Renal cortical epithelial cell (primary cell): ENCODE data around the gene HMX1. TPM values are rescaled to one million over a fixed set of nuclear protein-coding genes. Genes with fewer than 3 reads are reported as not detected.

Source experiments
- DNase-seq: peaks from one replicate; pipeline ENCODE4 v3.0.0-alpha.2; 2011; ENCODE audit warnings: low read depth
- total RNA-seq: library from RNA; depleted of rRNA; stranded (reverse); fragments of >200 nt; gene quantifications from 2 replicates; pipeline ENCODE4 v1.2.3, GENCODE V29; 2014

HMX1 gene
- total RNA-seq, 1 donor from 2014 or later: not detected

DNA sequence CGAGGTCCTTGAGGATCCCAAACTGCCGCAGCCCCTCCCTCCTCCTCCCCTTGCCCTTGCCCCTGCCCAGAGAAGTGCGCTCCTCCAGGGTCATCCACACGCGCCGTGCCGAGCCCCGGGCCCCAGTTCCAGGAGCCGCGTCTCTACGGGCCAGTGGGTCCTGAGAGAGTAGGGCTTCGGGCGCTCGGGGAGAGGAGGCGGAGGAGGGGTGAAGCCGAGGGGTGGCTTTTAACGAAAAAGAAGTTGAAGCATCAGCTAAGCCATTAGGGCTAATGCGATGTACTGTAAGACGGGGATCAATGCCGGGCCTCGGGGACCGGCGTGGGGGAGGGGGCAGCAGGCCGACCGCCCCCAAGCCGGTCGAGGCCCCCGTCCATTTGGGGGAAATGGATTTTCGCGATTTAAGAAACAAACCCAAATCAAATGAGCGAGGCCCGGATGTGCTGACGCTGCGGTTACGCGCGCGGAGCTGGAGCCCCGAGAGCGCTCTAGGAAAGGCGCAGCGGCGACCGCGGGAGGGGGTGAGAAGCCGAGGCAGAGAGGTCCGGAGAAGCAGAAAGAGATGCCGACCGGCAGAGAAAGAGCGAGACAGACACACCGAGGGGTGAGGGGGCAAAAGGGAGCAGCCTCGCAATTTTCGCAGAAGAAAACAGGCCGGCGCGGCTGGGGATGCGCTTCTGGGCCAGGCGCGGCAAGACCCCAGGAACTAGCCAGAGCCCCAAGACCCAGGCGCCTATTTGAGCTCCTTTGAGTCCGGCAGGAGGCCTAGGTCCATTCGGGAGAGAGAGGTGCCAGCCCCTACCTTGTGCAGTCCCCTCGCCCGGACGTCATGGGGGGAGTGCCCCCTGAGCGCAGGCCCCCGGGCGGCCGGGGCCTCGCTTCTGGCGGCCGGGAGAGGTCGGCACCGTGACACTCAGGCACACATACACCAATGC is 13.6 kb downstream of the HMX1 start:
- no peak for DNase-seq

DNA sequence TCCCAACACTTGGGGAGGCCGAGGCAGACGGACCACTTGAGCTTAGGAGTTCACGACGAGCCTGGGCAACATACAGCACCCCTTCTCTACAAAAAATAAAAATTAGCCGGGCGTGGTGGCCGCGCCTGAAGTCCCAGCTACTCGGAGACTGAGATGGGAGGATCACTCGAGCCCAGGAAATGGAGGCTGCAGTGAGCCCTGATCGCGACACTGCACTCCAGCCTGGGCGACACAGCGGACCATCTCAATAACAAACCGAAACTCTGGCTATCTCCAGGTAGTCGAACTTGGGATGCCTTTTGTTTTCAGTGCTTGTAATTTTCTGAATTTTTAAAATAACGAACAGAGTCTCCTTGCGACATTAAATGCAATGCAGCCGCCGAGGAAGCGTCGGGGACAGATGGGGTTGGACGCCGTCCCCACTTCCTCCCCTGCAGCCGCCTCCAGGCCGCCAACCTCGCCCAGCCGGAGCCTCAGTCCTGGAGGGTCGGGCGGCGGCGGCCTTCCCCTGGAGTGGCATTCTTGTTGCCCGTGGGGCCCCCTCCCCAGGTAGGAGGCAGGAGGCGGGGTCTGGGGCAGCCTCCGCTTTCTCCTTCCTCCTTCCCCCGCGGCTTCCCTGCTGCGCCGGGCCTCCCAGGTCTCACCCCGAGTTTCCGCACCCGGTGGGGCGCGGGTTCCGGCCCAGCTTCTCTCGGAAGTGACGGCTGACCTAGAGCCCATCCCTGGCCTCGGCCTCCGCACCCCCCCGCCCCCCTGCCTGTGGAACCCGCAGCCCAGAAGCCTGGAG is 14.6 kb downstream of the HMX1 start:
- no peak for DNase-seq

DNA sequence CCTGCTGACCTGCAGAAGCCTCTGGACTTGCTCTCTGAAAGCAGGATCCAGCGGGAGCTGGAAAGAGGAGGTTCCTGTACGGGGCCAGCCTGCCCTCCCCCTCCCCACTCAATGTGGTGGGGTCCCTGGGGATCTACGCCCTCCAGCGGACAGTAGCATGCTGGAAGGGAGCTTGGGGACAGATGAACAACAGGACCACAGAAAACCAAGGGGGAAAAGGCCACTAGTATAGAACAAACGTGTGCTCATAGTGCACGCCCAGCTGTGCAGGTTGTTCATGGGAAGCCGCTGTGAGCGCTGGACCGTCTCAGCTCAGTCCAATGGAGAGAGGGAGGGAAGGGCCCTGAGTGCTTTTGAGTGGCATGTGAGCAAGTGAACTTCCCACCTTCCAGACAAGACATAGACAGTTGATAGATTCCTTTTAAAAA is 15.8 kb downstream of the HMX1 start:
- DNase-seq: no peak

DNA sequence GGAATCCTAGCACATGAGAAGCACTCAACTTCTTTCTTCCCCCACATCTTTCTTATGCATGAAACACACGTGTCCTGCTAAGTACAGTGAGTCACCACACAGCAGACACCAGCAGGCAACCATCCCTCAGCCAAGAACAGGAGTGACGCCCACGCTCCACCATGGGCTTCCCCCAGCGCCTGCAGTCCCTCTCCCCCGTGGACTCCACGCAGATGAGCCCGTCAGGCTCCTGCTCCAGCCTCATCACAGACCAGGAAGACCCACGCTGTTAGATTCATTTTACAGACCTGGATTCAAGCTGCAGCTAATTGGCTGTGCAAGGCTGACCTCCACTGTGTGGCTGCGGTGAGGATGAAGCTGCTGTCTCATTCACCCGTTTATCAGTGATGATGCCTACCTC is 16.7 kb downstream of the HMX1 start:
- no peak for DNase-seq

DNA sequence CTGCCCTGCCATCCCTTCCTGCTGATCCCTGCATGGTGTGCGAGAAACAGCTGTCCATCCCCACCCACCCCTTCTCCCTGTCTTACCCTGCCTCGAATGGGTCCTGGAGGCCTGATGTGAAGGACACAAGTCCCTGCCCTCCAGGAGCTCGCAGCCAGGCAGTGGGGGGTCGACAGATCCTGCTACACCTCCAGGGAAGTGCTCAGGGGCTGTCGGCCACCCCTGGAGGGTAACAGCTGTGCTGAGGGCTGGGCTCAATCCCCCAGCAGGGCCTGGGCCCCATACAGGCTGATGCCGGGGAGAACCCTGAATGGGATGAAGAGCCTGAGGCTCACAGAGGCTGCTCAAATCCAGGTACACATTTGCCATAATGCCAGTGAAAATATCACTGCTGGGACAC is 17.6 kb downstream of the HMX1 start:
- DNase-seq: no peak

DNA sequence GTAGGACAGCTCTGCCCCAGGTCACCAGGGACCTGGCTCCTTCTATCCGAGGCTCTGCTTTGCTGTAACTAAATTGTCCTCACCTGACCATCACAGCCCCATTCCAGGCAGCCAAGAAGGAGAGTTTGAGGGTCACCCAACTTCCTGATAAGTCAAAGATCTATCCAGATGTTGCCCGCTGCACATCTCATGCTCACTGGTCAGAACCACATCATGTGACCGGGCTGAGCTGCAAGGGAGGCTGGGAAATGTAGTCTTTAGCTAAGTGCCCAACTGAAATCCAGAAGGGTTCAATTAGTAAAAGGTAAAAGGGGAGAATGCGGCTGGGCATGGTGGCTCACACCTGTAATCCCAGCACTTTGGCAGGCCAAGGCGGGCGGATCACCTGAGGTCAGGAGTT is 18.4 kb downstream of the HMX1 start:
- no peak for DNase-seq

DNA sequence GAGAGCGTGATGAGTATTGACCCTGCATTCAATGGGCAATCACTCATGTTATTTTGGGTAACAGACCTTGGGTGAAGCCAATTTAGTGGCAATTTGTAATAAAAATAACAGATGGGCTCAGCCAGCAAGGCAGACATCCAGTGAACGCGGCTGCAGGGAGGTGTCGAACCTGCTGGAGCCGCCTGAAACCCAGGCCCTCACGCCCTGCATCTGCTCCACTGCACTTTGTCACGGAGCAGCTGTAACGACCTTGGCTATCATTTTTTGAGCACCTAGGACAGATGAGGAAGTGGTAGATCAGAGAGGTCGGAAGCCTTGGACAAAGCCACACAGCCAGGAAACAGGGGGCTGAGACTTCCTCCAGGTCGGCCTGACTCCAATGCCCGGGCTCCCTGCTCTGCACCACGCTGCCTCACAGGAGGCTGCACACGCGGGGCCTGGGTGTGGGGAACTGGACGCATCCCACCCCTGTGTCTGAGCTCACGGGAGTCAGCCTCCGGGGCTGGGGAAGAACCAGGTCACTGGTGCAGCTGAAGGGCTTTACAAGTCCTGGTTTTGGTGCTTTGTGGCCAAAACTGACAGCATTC is 19.4 kb downstream of the HMX1 start:
- DNase-seq: no peak

DNA sequence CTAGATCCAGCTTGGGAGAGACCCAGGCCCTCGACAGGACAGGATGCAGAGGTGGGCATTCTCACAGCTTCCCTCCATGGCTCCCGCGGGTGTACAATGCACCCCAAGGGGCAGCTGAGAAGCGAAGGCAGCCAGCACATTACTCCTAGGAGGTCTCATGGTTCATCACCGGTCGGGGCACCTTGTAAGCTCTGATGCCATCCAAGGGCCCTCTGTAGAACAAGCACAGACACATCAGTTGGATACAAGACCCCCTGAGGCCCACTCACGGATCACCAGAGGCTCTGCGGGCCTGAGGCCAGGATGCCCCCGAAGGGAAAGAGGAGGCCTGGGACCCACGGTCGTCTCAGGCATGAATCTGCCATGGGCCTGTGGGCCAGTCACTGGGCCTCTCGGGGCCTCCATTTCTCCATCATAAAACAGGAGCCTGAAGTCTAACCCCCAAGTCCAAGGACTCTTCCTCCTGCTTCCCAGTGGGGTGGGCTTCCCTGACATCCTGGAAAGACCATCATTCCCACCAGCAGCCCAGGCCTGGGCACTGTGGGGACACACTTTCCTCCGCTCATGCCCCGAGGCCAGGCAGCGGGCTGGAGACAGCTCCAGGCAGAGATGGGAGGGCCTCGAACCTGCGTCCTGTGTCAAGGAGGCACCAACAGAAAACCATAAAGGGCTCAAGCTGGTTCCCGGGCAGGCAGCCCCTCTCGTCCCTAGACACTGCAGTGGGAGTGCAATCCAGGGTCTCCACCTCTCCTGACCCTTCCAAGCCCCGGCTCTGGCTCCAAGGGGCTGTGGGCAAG is 20.1 kb downstream of the HMX1 start:
- no peak for DNase-seq

DNA sequence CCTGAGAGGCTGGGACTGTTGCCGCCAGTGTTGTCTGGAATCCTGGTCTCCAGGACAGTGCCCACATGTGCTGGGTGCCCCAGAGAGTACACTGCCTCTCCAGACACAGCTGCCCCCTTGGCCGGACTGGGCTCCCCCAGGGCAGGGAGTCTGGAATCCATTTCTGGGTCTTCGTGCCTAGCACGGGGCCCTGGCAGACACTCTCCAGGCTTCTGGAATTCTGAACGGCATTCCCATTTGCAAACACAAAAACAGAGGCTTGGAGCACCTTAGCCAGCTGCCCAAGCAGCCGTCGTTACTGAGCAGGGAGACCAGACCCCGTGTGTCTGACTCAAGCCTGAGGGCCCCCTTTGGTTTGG is 20.8 kb downstream of the HMX1 start:
- no peak for DNase-seq

DNA sequence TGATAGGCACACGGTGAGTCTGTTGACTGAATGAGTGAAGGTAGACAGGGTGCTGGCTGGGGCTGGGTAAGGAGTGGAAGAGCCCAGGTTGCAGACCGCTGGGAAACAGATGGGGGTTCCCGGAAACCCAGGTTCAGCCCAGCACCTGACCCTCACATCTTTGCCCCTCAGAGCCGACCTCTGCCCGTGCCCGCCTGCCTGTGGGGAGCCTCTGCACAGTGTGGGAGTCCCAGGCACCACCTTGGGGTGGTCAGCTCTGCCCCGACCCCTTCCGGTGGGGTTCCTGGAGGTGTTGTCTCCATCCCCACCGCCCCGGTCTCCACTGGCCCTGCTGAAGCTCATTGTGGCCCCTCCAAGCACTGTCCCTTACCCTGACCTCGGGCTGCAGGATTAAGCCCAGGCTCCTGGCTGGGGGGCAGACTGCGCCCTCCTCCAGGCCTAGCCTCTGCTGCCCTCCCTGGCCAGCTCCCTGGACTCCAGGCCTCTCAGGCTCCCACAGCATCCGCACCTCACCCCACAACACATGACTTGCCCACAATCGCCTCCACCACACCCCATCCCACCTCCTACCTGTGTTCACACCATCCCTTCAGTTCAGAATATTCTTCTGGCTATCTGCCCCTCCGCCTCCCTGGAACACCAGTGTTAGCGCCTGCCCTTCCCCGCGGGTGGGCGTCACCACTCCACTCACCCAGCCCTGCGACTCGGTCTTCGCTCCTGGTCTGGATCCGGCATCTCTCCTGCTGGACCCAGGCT is 21.4 kb downstream of the HMX1 start:
- no peak for DNase-seq

DNA sequence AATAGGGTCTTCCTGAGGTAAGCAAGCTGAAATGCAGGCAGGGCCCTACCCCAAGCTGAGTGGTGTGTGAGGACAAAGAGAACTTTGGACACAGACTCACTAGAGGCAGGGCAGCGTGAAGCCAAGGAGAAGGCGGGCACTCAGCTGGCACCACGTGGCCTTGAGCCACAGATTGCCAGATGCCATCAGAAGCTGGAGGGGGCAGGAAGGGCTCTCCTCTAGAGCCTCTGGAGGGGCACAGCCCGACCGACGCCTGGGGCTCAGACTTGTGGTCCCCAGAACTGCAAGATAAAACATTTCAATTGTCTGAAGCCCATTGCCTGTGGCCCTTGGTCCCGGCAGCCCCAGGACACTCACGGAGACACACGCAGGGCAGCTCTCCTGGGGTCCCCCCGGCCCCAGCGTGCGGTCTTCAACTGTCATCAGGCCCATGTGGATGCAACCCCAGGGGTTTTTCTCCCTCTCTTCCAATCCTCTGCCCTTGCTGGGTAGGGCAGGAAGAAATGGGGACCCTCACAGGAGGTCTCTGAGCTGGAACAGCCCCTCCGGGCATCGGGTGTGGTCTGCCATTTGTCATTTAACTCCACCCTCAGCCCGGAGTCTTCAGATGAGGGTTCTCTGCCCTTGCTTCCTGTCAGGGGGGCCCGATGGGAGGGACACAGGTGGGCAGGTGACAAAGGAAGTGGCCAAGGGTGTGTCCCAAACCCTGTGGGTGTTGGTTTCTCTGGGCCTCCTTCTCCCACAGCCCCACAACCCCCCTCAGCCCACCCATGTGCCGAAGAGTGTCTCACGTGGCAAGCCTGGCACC is 22.2 kb downstream of the HMX1 start:
- DNase-seq: no peak

DNA sequence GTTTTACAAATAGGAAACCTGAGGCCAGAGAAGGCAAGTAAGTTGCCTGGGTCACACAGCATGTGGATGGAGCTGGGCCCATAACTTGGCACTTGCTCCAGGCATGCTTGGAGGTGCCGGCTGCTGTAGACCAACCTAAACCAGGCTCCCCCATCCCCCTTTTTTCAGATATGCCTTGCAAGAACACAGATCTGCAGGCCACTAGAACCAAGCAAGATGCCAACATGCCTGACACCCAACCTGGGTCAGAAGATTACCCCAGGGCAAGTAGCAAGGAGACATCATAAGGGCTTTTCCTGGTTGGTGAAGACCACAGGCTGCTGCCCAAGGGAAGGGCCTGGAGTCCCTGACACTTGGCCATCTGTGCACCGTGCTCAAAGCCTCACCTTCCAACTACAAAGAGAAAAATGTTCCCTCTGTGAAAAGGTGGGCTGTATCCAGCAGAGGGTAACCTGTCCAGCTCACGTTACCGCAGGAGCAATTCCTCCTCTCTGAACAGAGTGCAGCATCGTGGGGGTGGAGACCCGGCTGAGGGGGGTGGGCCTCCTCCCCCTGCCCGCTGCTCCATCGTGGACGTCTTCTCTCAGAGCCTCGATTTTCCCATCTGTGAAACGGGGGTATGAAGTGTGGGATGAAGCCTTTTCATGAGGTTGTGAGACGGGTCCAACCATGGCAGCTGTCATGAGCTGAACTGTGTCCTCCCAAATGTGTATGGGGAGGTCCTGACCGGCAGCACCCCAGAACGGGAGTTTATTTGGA is 23.0 kb downstream of the HMX1 start:
- no peak for DNase-seq

DNA sequence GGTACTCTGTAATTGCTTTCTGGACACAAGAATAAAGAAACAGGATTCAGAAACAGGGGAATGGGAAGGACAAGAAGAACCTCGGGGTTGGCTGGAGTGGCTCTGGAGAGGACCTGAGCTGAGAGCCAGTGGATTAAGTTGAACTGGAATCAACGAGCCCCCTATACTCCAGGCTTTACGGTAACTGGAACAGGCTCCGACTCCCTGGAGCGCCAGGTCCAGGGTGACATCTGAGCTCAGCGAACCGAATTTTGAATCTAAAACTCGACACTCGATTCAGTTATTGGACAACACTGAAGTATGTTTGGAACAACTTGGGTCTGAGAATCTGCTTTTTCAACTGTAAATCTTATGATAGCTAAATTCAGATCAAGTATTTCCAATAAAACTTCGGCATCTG is 23.9 kb downstream of the HMX1 start:
- no peak for DNase-seq

DNA sequence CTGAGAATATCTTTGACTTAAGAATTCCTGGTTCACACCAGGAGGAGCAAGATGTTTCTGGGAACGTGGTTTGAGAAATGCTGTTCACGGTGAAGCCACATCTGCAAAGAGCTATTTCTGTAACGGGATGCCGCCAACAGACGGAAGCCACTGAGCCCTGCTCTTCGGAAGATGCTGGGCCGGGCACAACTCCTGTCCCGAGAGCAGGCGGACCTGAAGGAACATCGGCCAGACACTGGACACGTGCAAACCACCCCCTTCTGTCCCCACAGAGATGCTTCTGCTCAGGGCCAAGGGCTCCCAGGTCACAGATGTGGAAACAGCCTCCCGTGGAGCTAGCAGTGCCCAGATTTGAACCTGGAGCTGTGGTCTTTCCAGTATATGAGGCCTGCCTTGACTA is 24.3 kb downstream of the HMX1 start:
- DNase-seq: no peak

DNA sequence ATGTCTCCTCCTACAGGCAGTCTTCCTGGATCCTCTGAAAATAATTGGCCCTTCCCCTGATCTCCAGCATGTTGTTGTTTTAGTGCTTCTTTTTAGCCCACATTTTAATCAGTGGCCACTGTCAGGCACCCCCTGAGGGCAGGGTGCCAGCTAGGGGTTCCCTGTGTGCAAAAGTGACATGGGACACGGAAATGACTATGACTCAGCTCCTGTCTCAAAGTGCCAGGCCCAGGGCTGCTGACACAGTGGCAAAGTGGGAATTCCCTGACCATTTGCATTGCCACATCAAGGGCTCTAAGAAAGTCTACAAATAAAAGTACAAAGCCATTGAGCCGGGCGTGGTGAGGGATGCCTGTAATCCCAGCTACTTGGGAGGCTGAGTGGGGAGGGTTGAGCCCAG is 24.8 kb downstream of the HMX1 start:
- DNase-seq: no peak

DNA sequence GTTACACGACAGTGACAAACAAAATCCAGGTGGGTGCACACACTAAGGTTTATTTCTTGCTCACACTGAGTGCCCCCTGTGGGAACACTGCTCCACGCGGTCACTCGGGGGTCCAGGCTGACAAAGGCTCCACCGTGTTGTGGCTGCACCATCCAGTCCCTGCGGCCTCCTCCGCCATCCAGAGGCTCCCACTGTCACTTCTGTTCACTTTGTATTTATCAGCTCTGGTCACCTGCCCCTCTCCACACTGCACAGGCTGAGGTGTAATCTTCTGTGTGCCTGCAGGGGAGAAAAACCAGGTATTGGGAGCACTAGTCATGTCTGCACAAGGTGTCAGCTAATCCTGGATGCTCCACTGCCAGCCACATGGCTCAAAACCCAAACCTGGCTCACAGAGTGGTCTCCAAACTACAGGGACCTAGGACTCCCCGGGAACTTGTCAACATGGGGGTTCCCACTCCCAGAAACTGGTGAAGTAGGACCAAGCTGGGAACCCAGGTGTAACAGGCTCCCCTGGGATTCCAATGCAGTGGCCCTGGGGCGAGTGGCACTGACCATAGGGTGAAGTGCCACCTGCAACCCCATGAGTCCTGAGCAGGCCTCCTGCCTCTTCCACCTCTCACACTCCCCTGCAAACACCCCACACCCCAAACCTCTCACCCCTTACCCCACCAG is 25.5 kb downstream of the HMX1 start:
- DNase-seq: no peak

DNA sequence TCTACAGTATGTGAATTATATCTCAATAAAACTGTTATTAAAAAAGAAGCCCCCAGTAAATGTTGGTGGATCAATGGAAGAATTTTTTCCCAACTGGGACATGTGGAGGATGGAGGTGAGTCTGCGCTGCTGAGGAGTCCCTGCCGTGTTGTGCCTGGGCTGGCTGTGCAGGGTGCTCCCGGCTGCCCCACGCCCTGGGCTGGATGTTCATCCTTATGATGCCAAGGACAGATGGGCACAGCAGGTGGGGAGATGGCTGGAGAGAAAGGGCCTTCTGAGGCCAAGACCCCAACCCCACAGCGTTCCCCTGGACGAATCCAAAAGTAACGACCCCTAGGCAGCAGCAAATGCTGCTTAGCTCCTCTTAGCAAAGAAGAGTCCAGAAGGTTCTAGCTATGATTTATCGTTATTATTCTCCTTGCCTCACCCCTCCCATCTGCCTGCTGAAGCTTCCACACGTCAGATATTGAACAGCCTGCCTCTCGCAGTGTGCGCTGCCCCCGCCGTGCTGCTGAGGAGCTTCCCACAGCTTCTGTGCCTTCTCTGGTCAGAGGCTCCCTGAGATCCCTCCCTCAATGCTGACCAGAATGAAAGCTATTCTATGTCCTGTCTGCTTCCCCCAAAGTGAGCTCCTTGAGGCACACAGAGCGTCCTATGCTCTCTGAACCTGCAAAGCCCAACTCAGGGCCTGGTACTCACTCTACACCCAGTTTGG is 26.5 kb downstream of the HMX1 start:
- DNase-seq: no peak

DNA sequence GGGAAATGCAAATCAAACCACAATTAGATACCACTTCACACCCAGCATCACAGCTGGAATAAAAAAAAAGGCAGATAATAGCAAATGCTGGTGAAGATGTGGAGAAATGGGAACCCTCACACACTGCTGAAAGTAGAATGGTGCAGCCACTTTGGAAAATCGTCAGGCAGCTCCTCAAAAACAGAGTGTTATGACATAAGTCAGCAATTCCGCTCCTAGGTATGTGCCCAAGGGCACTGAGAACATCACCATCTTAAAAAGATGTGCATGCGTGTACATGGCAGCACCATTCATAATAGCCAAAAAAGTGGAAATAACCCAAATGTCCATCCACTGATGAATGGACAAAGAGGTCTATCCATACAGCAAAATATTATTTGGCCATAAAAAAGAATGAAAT is 28.0 kb downstream of the HMX1 start:
- no peak for DNase-seq
